Activated CD4-positive, CD25-positive, alpha-beta regulatory T cell (primary cell): Measurements from ENCODE around the gene CHRNA5.
"Not testable (repeated sequence)": the region's sequence is repeated elsewhere in the genome, so short reads cannot be mapped to it uniquely, and the experiment has no call there.

ENCODE experiments used
- DNase-seq, 4 experiments: peaks; one replicate each; lab custom pipeline; 2025; lab: John Stamatoyannopoulos, UW

Gene CHRNA5

GRCh38 chr15:78565097-78565950 lies at the start of gene CHRNA5:
CHRNA5 (plus strand) TSS chr15:78565520; CDS start chr15:78565720, 200 bp downstream.
- peak; percentile 10 to 66 (median 25) for DNase-seq

GRCh38 chr15:78520035-78520434 lies 45.3 kb upstream of the CHRNA5 start:
- not testable (repeated sequence) for DNase-seq

- no peak for DNase-seq
Measured at GRCh38 chr15:78524230-78524629, 41.1 kb upstream of the CHRNA5 start.

- no peak for DNase-seq
Measured at GRCh38 chr15:78527325-78527724, 38.0 kb upstream of the CHRNA5 start.

GRCh38 chr15:78533331-78533730 lies 32.0 kb upstream of the CHRNA5 start:
- DNase-seq, result no peak

GRCh38 chr15:78536134-78536533 lies 29.2 kb upstream of the CHRNA5 start:
- DNase-seq, result no peak

- DNase-seq, result no peak
Measured at GRCh38 chr15:78537266-78537905, 27.9 kb upstream of the CHRNA5 start.

GRCh38 chr15:78538358-78538757 lies 27.0 kb upstream of the CHRNA5 start:
- DNase-seq, result no peak

- not testable (repeated sequence) for DNase-seq
Measured at GRCh38 chr15:78539464-78540140, 25.7 kb upstream of the CHRNA5 start.

- DNase-seq, result peak; percentile 89 to 92 (median 89)
Measured at GRCh38 chr15:78540141-78540870, 25.0 kb upstream of the CHRNA5 start, which contains the start of gene PSMA4. PSMA4 (plus strand) TSS chr15:78540444; CDS start chr15:78541928, 1,484 bp downstream.

GRCh38 chr15:78540871-78541743 lies 24.2 kb upstream of the CHRNA5 start:
- DNase-seq, result no peak

GRCh38 chr15:78541744-78542034 lies 23.6 kb upstream of the CHRNA5 start:
- no peak for DNase-seq

GRCh38 chr15:78542647-78543046 lies 22.7 kb upstream of the CHRNA5 start:
- no peak for DNase-seq

- DNase-seq, result no peak
Measured at GRCh38 chr15:78550194-78550593, 15.1 kb upstream of the CHRNA5 start.

- DNase-seq, result no peak
Measured at GRCh38 chr15:78550815-78551214, 14.5 kb upstream of the CHRNA5 start.

GRCh38 chr15:78551902-78552301 lies 13.4 kb upstream of the CHRNA5 start:
- DNase-seq, result no peak

GRCh38 chr15:78552597-78552996 lies 12.7 kb upstream of the CHRNA5 start:
- DNase-seq, result no peak

GRCh38 chr15:78560201-78560600 lies 5.1 kb upstream of the CHRNA5 start:
- not testable (repeated sequence) for DNase-seq

- no peak for DNase-seq
Measured at GRCh38 chr15:78561490-78561889, 3.8 kb upstream of the CHRNA5 start.

- DNase-seq, result no peak
Measured at GRCh38 chr15:78563092-78563491, 2.2 kb upstream of the CHRNA5 start.

- no peak for DNase-seq
Measured at GRCh38 chr15:78564743-78565096, 600 bp upstream of the CHRNA5 start.
